ENCODE data around the gene MATN1.

MATN1 gene

DNA sequence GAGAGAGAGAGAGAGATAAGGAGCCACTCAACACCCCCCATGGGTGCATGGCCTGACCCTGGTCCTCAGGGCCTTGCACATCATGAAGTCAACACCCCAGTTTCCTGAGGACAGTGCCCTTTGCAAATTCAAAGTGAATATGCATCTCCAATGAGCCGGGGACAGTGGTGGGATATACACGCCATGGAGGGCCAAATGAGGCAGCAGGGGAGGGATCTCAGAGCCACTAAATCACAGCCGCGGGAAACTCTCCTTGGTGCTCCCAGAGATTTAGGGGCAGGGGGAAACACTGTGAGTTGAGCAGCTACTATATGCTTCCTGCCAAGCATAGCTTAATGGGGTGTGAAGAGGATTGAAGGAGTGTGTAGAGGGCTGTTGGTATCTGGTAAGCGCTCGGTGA is 35.5 kb downstream of the MATN1 start:
- Histone ChIP-seq H3K27ac (no peak overlapping the region), H3K4me3 (no peak overlapping the region), H3K9me3 (no peaks in the 10 kb centered on the region), H3K4me1 (peaks cover 0 to 11% (median 5%) of the 10 kb centered on the region in 4 donors), H3K36me3 (no peaks in the 10 kb centered on the region), H3K27me3 (peaks cover 0 to 77% of the 10 kb centered on the region in 2 donors)
- TF ChIP-seq, protein P1, sequence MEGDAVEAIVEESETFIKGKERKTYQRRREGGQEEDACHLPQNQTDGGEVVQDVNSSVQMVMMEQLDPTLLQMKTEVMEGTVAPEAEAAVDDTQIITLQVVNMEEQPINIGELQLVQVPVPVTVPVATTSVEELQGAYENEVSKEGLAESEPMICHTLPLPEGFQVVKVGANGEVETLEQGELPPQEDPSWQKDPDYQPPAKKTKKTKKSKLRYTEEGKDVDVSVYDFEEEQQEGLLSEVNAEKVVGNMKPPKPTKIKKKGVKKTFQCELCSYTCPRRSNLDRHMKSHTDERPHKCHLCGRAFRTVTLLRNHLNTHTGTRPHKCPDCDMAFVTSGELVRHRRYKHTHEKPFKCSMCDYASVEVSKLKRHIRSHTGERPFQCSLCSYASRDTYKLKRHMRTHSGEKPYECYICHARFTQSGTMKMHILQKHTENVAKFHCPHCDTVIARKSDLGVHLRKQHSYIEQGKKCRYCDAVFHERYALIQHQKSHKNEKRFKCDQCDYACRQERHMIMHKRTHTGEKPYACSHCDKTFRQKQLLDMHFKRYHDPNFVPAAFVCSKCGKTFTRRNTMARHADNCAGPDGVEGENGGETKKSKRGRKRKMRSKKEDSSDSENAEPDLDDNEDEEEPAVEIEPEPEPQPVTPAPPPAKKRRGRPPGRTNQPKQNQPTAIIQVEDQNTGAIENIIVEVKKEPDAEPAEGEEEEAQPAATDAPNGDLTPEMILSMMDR (IDR thresholded peaks at IDR 0.05): no peak
- intact Hi-C loops (cut with DNase I; ENCODE audit: low total_unique reads): no loop called here
- peak in 1 of 2 donors; percentile 27 for DNase-seq

DNA sequence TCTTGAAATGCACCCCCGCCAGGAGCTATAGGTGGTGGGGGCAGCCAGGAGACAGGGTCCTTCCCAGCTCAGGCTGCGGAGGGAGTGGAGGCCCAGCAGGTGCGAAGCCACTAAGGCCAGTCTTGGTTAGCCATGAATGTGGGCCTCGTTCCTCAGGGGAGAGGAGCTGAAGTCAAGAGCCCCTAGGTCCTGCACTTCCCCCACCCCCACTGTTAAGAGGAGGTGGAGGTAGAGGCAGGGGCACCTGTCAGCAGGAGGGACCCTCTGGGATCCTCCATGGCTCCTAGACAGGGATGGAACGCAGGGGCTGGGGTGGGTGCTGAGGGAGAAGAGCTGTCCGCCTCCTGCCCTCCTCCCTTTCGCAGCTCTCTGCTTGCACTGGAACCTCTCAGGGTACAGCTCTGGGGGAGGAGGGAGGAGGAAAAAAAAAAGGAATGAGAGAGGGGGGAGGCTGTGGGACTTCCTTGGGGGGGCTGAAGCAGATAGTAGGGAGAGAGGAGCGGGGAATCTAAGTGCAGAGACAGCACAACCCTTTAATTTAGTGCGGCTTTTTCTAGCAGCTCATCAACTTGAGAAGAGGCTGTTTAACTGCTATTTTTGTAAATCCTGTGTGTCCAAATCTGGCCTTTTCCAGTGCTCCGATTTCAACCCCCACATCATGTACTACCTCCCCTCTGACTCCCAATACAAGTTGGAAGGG is 37.0 kb downstream of the MATN1 start:
- Histone ChIP-seq H3K4me1 (peaks cover 0 to 11% (median 5%) of the 10 kb centered on the region in 4 donors), H3K4me3 (no peak overlapping the region), H3K27me3 (peaks cover 0 to 76% of the 10 kb centered on the region in 2 donors), H3K27ac (no peak overlapping the region), H3K9me3 (no peaks in the 10 kb centered on the region), H3K36me3 (no peaks in the 10 kb centered on the region)
- TF ChIP-seq, protein P1 (IDR thresholded peaks at IDR 0.05): no peak
- DNase-seq: peak in 1 of 2 donors; percentile 40
- intact Hi-C loops (cut with DNase I; ENCODE audit: low total_unique reads): no loop called here

DNA sequence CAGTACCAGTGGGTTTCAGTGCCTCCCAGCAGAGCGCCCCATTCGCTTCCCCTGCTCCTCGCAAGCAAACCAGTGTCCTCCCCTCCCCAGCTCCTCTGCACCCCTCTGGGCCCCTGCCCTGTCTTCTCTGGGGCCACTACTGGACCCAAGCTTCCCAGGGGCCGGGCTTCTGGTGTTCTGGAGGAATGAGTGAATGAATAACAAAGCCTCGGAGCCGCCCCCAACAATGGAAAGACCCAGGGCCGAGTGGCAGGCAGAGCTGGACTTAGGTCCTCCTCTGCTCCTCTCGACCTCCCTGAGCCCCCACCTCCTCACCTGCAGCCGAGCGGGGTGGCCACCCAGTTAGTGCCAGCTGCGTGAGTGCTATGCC is 37.6 kb downstream of the MATN1 start:
- DNase-seq: peak in 1 of 2 donors; percentile 60
- TF ChIP-seq, protein P1 (IDR thresholded peaks at IDR 0.05): no peak
- Histone ChIP-seq H3K4me3 (no peak overlapping the region), H3K36me3 (no peaks in the 10 kb centered on the region), H3K27me3 (peaks cover 0 to 76% of the 10 kb centered on the region in 2 donors), H3K27ac (no peak overlapping the region), H3K4me1 (peaks cover 0 to 11% (median 5%) of the 10 kb centered on the region in 4 donors), H3K9me3 (no peaks in the 10 kb centered on the region)
- intact Hi-C loops (cut with DNase I; ENCODE audit: low total_unique reads): no loop called here

DNA sequence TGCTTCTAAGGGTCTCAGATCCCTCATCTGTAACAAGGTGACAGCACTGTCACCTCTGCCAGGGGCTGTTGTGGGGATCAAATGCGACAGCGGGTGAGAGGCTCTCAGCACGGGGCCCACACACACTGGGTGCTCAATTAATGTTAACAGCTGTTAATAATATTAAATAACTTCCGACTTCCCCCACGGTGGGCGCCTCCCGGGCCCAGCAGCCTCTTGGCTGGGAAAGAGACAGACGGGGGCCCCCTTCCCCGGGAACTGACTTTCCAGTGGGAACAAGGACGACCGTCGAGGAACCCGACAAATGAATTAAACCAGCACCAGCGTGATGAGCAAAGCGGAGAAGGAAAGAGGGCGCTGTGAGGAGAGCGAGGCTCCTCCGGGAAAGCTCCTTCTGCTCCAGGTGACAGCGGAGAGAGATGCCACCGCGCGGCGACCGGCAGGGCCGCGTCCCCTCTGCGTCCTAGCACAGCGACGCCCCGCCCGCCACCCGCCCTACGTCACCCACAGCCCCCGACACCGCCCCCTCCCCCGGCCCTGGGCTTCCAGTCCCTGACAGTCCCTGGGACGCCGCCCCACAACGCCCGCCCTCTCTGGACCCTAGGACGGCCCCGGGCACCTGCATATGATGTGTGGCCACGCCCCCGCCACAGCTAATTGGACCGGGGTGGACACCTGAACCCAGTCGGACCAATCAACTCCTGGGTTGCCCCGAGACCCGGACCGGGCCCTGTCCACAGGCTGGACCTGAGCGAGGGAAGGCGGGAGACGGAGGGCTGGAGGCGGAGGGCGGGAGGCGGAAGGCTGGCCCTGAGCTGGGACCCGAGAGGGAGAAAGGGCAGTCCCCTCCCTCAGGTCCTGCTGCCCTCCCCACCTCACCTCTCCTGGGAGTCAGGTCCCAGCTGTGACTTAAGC is 38.2 kb downstream of the MATN1 start:
- Histone ChIP-seq H3K4me3 (no peak overlapping the region), H3K4me1 (peaks cover 0 to 11% (median 5%) of the 10 kb centered on the region in 4 donors), H3K27me3 (peaks cover 0 to 79% of the 10 kb centered on the region in 2 donors), H3K36me3 (no peaks in the 10 kb centered on the region), H3K9me3 (no peaks in the 10 kb centered on the region), H3K27ac (no peak overlapping the region)
- TF ChIP-seq, protein P1 (IDR thresholded peaks at IDR 0.05): no peak
- intact Hi-C loops (cut with DNase I; ENCODE audit: low total_unique reads): no loop called here
- DNase-seq: peak in 1 of 2 donors; percentile 70

DNA sequence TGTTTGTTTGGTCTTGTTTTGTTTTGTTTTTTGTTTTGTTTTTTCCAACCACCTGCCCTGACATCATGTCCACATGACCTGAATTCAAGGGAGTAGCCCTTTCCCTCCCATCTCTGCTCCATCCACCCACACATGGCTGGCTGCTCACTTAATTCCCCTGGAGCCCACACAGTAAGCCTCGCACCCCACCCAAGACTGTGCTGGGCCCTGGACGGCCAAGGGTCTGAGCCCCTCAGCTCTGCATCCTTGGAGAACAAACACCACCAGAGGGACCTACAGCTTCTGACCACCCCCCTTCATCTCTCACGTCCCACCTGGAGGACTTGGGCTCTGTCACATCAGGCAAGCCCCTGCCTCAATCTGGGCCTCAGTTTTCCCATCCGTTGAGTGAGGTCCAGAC is 39.1 kb downstream of the MATN1 start:
- TF ChIP-seq, protein P1 (IDR thresholded peaks at IDR 0.05): no peak
- no peak overlapping the region for H3K4me3 ChIP-seq
- intact Hi-C loops (cut with DNase I; ENCODE audit: low total_unique reads): no loop called here
- peaks cover 0 to 83% of the 10 kb centered on the region in 2 donors for H3K27me3 ChIP-seq
- peaks cover 0 to 11% (median 5%) of the 10 kb centered on the region in 4 donors for H3K4me1 ChIP-seq
- DNase-seq: peak in 1 of 2 donors; percentile 27
- H3K9me3 ChIP-seq: no peaks in the 10 kb centered on the region
- H3K27ac ChIP-seq: no peak overlapping the region
- H3K36me3 ChIP-seq: no peaks in the 10 kb centered on the region
